Measurements from ENCODE around the gene IGFL1. TPM values are rescaled to one million over a fixed set of nuclear protein-coding genes. Genes with fewer than 3 reads are reported as not detected.
"Not testable (repeated sequence)": the region's sequence is repeated elsewhere in the genome, so short reads cannot be mapped to it uniquely, and the experiment has no call there.

IGFL1 gene
- total RNA-seq, 1 donor from 2014 or later: not detected

DNA sequence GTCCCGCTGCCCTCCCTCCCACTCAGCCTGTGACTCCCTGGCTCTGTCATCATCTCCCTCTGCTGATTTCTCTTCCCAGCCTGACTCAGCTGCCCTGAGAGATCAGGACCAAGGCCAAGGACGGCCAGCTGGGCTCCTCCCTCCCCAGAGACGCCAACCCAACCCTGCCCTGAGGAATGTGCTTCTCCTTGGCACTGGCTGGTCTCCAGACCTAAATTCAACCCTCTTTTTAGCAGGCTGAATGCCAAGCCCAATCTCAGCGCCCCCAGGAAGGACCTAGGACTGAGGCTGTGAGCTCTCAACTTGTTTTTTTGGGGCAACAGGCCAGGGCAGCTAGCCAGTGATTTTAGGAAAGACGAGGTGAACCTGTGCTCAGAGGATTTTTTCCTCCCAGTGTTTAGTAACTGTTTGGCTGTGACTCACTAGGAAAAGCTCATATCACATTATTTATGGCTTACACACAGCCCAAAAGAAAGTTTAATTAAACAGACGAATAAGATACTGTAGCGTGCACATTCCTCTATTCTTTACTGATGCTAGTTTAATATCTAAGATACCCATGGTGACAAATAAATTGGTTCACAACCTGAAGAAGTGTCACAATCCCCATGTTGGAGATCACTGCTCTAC is 7.4 kb upstream of the IGFL1 start:
- peaks cover 8% of the 10 kb centered on the region for H3K9me3 Mint-ChIP-seq (ENCODE audit: unreplicated experiment)
- no peak for FAIRE-seq

DNA sequence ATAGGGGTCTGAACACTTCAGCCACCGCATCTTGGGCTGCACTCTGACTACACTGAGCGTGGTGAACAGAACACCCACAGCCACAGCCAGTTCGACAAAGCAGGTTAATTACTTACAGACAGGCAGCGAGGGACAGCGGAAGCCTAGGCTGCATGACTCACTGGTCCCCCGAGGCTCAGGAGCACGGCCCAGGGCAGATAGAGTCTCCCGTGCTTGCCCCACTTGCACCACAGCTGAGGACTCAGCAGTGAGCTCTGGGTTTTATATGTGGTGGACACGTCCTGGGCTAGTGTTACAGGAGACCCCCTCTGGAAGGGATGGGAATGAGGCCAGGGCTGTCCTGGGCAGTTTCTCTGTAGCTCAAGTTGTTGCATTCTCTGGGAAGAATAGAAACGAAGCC is 5.8 kb upstream of the IGFL1 start:
- not testable (repeated sequence) for H3K4me1 Mint-ChIP-seq (ENCODE audit: low read depth, unreplicated experiment); H3K4me3 ChIP-seq (ENCODE audit: insufficient read depth, low read depth, low read length); H3K27ac ChIP-seq (ENCODE audit: low read depth, low read length); H3K79me2 ChIP-seq (ENCODE audit: insufficient read depth, low read length); H3K36me3 ChIP-seq (ENCODE audit: insufficient read depth, low read length); DNase-seq (ENCODE audit: low read depth); H3K27ac Mint-ChIP-seq (ENCODE audit: unreplicated experiment); H3K9ac ChIP-seq (ENCODE audit: low read length); H4K20me1 ChIP-seq (ENCODE audit: insufficient read depth, low read length); FAIRE-seq; H3K36me3 Mint-ChIP-seq (ENCODE audit: low read depth, unreplicated experiment); H3K9me3 ChIP-seq (ENCODE audit: insufficient read depth, low read depth, low read length); H3K4me1 ChIP-seq (ENCODE audit: insufficient read depth, low read length); H3K9me3 Mint-ChIP-seq (ENCODE audit: unreplicated experiment); H3K4me3 Mint-ChIP-seq (ENCODE audit: unreplicated experiment); H3K4me2 ChIP-seq (ENCODE audit: low read length); H2AFZ ChIP-seq (ENCODE audit: low read depth, low read length)
- peaks cover 50% of the 10 kb centered on the region for H3K27me3 Mint-ChIP-seq (ENCODE audit: low read depth, unreplicated experiment)
- peaks cover 54% of the 10 kb centered on the region for H3K27me3 ChIP-seq (ENCODE audit: insufficient read depth, low read length)

More for the DNA sequence above, 7.4 kb upstream of the IGFL1 start:
- H2AFZ ChIP-seq (ENCODE audit: low read depth, low read length): no peak overlapping the region
- no peak overlapping the region for H3K9ac ChIP-seq (ENCODE audit: low read length)
- H4K20me1 ChIP-seq (ENCODE audit: insufficient read depth, low read length): peaks cover 7% of the 10 kb centered on the region
- no peaks in the 10 kb centered on the region for H3K79me2 ChIP-seq (ENCODE audit: insufficient read depth, low read length)
- Mint-ChIP-seq H3K27me3 (ENCODE audit: low read depth, unreplicated experiment) (peaks cover 53% of the 10 kb centered on the region), H3K4me1 (ENCODE audit: low read depth, unreplicated experiment) (peaks cover 9% of the 10 kb centered on the region), H3K27ac (ENCODE audit: unreplicated experiment) (peak overlapping the region; percentile 66), H3K4me3 (ENCODE audit: unreplicated experiment) (no peak overlapping the region), H3K36me3 (ENCODE audit: low read depth, unreplicated experiment) (no peaks in the 10 kb centered on the region)
- peak overlapping the region; percentile 67 for H3K4me2 ChIP-seq (ENCODE audit: low read length)
- no peak overlapping the region for H3K27ac ChIP-seq (ENCODE audit: low read depth, low read length)
- H3K9me3 ChIP-seq (ENCODE audit: insufficient read depth, low read depth, low read length): no peaks in the 10 kb centered on the region
- no peaks in the 10 kb centered on the region for H3K4me1 ChIP-seq (ENCODE audit: insufficient read depth, low read length)
- peak; percentile 63 for DNase-seq (ENCODE audit: low read depth)
- peaks cover 54% of the 10 kb centered on the region for H3K27me3 ChIP-seq (ENCODE audit: insufficient read depth, low read length)
- TF ChIP-seq, protein P1, sequence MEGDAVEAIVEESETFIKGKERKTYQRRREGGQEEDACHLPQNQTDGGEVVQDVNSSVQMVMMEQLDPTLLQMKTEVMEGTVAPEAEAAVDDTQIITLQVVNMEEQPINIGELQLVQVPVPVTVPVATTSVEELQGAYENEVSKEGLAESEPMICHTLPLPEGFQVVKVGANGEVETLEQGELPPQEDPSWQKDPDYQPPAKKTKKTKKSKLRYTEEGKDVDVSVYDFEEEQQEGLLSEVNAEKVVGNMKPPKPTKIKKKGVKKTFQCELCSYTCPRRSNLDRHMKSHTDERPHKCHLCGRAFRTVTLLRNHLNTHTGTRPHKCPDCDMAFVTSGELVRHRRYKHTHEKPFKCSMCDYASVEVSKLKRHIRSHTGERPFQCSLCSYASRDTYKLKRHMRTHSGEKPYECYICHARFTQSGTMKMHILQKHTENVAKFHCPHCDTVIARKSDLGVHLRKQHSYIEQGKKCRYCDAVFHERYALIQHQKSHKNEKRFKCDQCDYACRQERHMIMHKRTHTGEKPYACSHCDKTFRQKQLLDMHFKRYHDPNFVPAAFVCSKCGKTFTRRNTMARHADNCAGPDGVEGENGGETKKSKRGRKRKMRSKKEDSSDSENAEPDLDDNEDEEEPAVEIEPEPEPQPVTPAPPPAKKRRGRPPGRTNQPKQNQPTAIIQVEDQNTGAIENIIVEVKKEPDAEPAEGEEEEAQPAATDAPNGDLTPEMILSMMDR (IDR thresholded peaks at IDR 0.05; ENCODE audit: insufficient read depth, low read depth, low read length): no peak
- TF ChIP-seq EZH2 (IDR thresholded peaks at IDR 0.05; ENCODE audit: insufficient read depth, low read length): no peak
- no peak overlapping the region for H3K4me3 ChIP-seq (ENCODE audit: insufficient read depth, low read depth, low read length)
- no peaks in the 10 kb centered on the region for H3K36me3 ChIP-seq (ENCODE audit: insufficient read depth, low read length)

DNA sequence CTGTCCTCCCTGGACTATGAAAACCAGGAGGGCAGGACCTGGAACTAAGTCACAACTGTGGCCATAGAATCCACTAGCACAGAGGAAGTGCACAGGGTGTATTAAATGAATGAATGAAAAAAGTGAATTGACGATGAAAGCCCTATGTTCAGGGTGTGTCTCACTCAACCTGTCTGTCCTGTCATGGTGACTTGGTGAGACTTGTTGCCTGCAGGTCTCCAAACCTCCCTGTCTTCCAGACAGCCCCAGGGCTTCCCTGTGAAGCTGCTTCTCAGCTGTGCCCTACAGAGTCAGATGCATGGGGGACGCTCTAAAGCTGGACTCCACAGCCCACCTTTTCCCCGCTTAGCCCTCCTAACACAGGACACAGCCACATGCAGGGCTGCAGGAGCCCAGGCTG is 4.8 kb upstream of the IGFL1 start:
- Histone ChIP-seq H3K36me3 (ENCODE audit: insufficient read depth, low read length) (no peaks in the 10 kb centered on the region), H3K27ac (ENCODE audit: low read depth, low read length) (no peak overlapping the region), H3K9ac (ENCODE audit: low read length) (no peak overlapping the region), H3K27me3 (ENCODE audit: insufficient read depth, low read length) (peaks cover 63% of the 10 kb centered on the region), H3K4me1 (ENCODE audit: insufficient read depth, low read length) (no peaks in the 10 kb centered on the region), H2AFZ (ENCODE audit: low read depth, low read length) (no peak overlapping the region), H4K20me1 (ENCODE audit: insufficient read depth, low read length) (peaks cover 7% of the 10 kb centered on the region), H3K4me3 (ENCODE audit: insufficient read depth, low read depth, low read length) (no peak overlapping the region), H3K4me2 (ENCODE audit: low read length) (no peak overlapping the region), H3K9me3 (ENCODE audit: insufficient read depth, low read depth, low read length) (no peaks in the 10 kb centered on the region), H3K79me2 (ENCODE audit: insufficient read depth, low read length) (no peaks in the 10 kb centered on the region)
- no peaks in the 10 kb centered on the region for H3K36me3 Mint-ChIP-seq (ENCODE audit: low read depth, unreplicated experiment)
- H3K4me1 Mint-ChIP-seq (ENCODE audit: low read depth, unreplicated experiment): peaks cover 9% of the 10 kb centered on the region
- H3K4me3 Mint-ChIP-seq (ENCODE audit: unreplicated experiment): no peak overlapping the region
- peaks cover 2% of the 10 kb centered on the region for H3K9me3 Mint-ChIP-seq (ENCODE audit: unreplicated experiment)
- FAIRE-seq: no peak
- no peak overlapping the region for H3K27ac Mint-ChIP-seq (ENCODE audit: unreplicated experiment)
- DNase-seq (ENCODE audit: low read depth): no peak
- TF ChIP-seq, protein P1 (IDR thresholded peaks at IDR 0.05; ENCODE audit: insufficient read depth, low read depth, low read length): no peak
- no peak for TF ChIP-seq EZH2 (IDR thresholded peaks at IDR 0.05; ENCODE audit: insufficient read depth, low read length)
- H3K27me3 Mint-ChIP-seq (ENCODE audit: low read depth, unreplicated experiment): peaks cover 53% of the 10 kb centered on the region

All from astrocyte (in vitro differentiated cells and primary cell).